HEK293 (cell line): ENCODE measurements around the gene OR2G2.

Experiments used
- CTCF ChIA-PET: fragments of 350-600 bp; formaldehyde crosslinking; extraction: SDS; loops from one replicate; lab custom pipeline; 2021; ENCODE audit warnings: antibody characterized with exemption; lab: Yijun Ruan, JAX
- POLR2A ChIA-PET: fragments of 300-600 bp; formaldehyde crosslinking; extraction: SDS; loops from one replicate; lab custom pipeline; 2020; ENCODE audit warnings: antibody characterized with exemption, inconsistent platforms; lab: Yijun Ruan, JAX
- H3K27ac ChIP-seq: fragments of 200-500 bp; sonication (Bioruptor generic); 2 replicates; pipeline ENCODE4 v1.5.1; 2014; ENCODE audit warnings: low read depth, low read length, control low read depth, inconsistent platforms; ENCODE audit errors: extremely low read depth
- H3K36me3 ChIP-seq, 2 experiments: fragments of 200-500 bp in 1 of 2; sonication (Bioruptor generic) in 1 of 2; 1 replicate in 1 of 2; 2 replicates in 1 of 2; pipeline ENCODE4 v1.5.1; 2014 to 2017; ENCODE audit warnings: inconsistent platforms in 2 of 2, low read length in 2 of 2; ENCODE audit not compliant: control insufficient read depth in 2 of 2, insufficient read depth in 1 of 2
- H3K4me1 ChIP-seq: fragments of 200-500 bp; sonication (Bioruptor generic); 2 replicates; pipeline ENCODE4 v1.5.1; 2014; ENCODE audit warnings: mild to moderate bottlenecking, low read length, inconsistent platforms; ENCODE audit not compliant: control insufficient read depth, insufficient read depth
- H3K4me3 ChIP-seq: 2 replicates; pipeline ENCODE4 v1.5.1; 2011; ENCODE audit warnings: low read depth, mild to moderate bottlenecking, control low read depth, low read length, moderate library complexity
- H3K9me3 ChIP-seq: fragments of 200-500 bp; sonication (Bioruptor generic); 2 replicates; pipeline ENCODE4 v1.5.1; 2014; ENCODE audit warnings: low read depth, low read length, inconsistent platforms; ENCODE audit not compliant: control insufficient read depth, insufficient read depth
- KLF10 ChIP-seq: fragments of 450-650 bp; IDR thresholded peaks from 2 replicates; pipeline ENCODE4 v1.5.1; 2018; ENCODE audit warnings: missing biosample characterization, mild to moderate bottlenecking, missing genetic modification characterization
- KLF8 ChIP-seq: fragments of 450-650 bp; formaldehyde crosslinking; IDR thresholded peaks from 2 replicates; pipeline ENCODE4 v1.5.1; 2016; ENCODE audit warnings: missing biosample characterization, missing genetic modification characterization
- PRDM1 ChIP-seq: fragments of 450-650 bp; formaldehyde crosslinking; IDR thresholded peaks from 2 replicates; pipeline ENCODE4; 2016; ENCODE audit warnings: missing biosample characterization, missing genetic modification characterization
- SALL2 ChIP-seq: fragments of 450-650 bp; formaldehyde crosslinking; IDR thresholded peaks from 2 replicates; pipeline ENCODE4 v1.5.0; 2017; ENCODE audit warnings: missing biosample characterization, mild to moderate bottlenecking, missing genetic modification characterization, borderline replicate concordance
- YY2 ChIP-seq: fragments of 450-650 bp; formaldehyde crosslinking; IDR thresholded peaks from 2 replicates; pipeline ENCODE4 v1.5.1; 2016; ENCODE audit warnings: missing biosample characterization, missing genetic modification characterization
- ZBTB48 ChIP-seq: fragments of 450-650 bp; formaldehyde crosslinking; IDR thresholded peaks from 2 replicates; pipeline ENCODE4 v1.5.1; 2016; ENCODE audit warnings: missing biosample characterization, missing genetic modification characterization
- ZFP37 ChIP-seq: fragments of 450-650 bp; formaldehyde crosslinking; IDR thresholded peaks from 2 replicates; pipeline ENCODE4 v1.5.1; 2016; ENCODE audit warnings: missing biosample characterization, missing genetic modification characterization
- ZNF184 ChIP-seq: fragments of 450-650 bp; IDR thresholded peaks from 2 replicates; pipeline ENCODE4 v1.5.1; 2018; ENCODE audit warnings: missing biosample characterization, mild to moderate bottlenecking, missing genetic modification characterization
- ZNF391 ChIP-seq: fragments of 450-650 bp; formaldehyde crosslinking; IDR thresholded peaks from 2 replicates; pipeline ENCODE4 v1.5.1; 2016; ENCODE audit warnings: low read depth, missing biosample characterization, missing genetic modification characterization, borderline replicate concordance
- ZNF549 ChIP-seq: fragments of 450-650 bp; IDR thresholded peaks from 2 replicates; pipeline ENCODE4 v1.5.1; 2018; ENCODE audit warnings: missing biosample characterization, missing genetic modification characterization, mild to moderate bottlenecking, inconsistent platforms, moderate library complexity
- ZNF596 ChIP-seq: fragments of 450-650 bp; IDR thresholded peaks from 2 replicates; pipeline ENCODE4 v1.5.0; 2018; ENCODE audit warnings: missing biosample characterization, mild to moderate bottlenecking, missing genetic modification characterization, moderate library complexity
- ZNF621 ChIP-seq: fragments of 450-650 bp; formaldehyde crosslinking; IDR thresholded peaks from 2 replicates; pipeline ENCODE4 v1.5.1; 2017; ENCODE audit warnings: missing biosample characterization, missing genetic modification characterization
- ZNF629 ChIP-seq: fragments of 450-650 bp; formaldehyde crosslinking; IDR thresholded peaks from 2 replicates; pipeline ENCODE4 v1.5.1; 2017; ENCODE audit warnings: missing biosample characterization, missing genetic modification characterization
- ZNF785 ChIP-seq: fragments of 450-650 bp; formaldehyde crosslinking; IDR thresholded peaks from 2 replicates; pipeline ENCODE4 v1.5.1; 2016; ENCODE audit warnings: missing biosample characterization, missing genetic modification characterization
- TF ChIP-seq, protein P1 (sequence below): fragments of 450-650 bp; formaldehyde crosslinking; IDR thresholded peaks from 2 replicates; pipeline ENCODE4 v1.5.1; 2016; ENCODE audit warnings: missing biosample characterization, missing genetic modification characterization
- TF ChIP-seq, protein P2 (sequence below): fragments of 450-650 bp; formaldehyde crosslinking; IDR thresholded peaks from 2 replicates; pipeline ENCODE4 v1.5.1; 2016; ENCODE audit warnings: missing biosample characterization, missing genetic modification characterization
- TF ChIP-seq, protein P3 (sequence below): fragments of 450-650 bp; formaldehyde crosslinking; IDR thresholded peaks from 2 replicates; pipeline ENCODE4 v1.5.1; 2016; ENCODE audit warnings: missing biosample characterization, missing genetic modification characterization
- TF ChIP-seq, protein P4 (sequence below): fragments of 450-650 bp; formaldehyde crosslinking; conservative IDR thresholded peaks from 2 replicates; pipeline ENCODE4 v1.5.1; 2016; ENCODE audit warnings: low read depth, missing biosample characterization, missing genetic modification characterization

OR2G2 gene

DNA sequence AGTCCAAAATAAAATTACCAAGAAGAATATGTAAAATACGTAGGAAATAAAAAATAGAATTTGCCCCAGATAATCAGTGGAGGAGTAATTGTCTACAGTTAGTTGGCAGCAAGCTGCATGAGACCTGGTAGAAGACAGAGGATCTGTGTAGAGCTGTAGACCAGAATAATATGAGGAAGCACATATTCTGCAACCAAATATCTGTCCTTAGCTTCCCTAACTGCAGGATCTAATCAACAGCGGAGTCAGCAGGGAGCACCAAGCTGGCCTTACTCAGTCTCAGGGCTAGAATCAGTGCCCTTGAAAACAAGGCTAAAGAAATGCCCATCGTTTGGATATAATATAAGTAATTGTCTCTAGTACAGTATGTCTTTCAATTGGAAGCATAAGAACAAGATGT is 45.3 kb upstream of the OR2G2 start:
- no peaks in the 10 kb centered on the region for H3K9me3 ChIP-seq
- H3K27ac ChIP-seq, result no peak overlapping the region
- H3K4me3 ChIP-seq, result no peak overlapping the region
- ChIA-PET POLR2A (no interaction called here), CTCF (no interaction called here)
- TF ChIP-seq SALL2 (no peak), ZNF596 (tag by site-specific recombination) (no peak), ZNF785 (tag by site-specific recombination) (no peak), ZNF391 (tag by site-specific recombination) (no peak), ZNF184 (no peak), ZFP37 (tag by site-specific recombination) (no peak), PRDM1 (tag by site-specific recombination) (no peak), YY2 (tag by site-specific recombination) (no peak), ZBTB48 (tag by site-specific recombination) (no peak), KLF10 (tag by site-specific recombination) (no peak), ZNF629 (tag by site-specific recombination) (no peak), KLF8 (no peak)
- TF ChIP-seq, protein P1, sequence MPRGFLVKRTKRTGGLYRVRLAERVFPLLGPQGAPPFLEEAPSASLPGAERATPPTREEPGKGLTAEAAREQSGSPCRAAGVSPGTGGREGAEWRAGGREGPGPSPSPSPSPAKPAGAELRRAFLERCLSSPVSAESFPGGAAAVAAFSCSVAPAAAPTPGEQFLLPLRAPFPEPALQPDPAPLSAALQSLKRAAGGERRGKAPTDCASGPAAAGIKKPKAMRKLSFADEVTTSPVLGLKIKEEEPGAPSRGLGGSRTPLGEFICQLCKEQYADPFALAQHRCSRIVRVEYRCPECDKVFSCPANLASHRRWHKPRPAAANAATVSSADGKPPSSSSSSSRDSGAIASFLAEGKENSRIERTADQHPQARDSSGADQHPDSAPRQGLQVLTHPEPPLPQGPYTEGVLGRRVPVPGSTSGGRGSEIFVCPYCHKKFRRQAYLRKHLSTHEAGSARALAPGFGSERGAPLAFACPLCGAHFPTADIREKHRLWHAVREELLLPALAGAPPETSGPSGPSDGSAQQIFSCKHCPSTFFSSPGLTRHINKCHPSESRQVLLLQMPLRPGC (tag by site-specific recombination), result no peak
- H3K4me1 ChIP-seq, result no peaks in the 10 kb centered on the region
- no peaks in the 10 kb centered on the region for H3K36me3 ChIP-seq

DNA sequence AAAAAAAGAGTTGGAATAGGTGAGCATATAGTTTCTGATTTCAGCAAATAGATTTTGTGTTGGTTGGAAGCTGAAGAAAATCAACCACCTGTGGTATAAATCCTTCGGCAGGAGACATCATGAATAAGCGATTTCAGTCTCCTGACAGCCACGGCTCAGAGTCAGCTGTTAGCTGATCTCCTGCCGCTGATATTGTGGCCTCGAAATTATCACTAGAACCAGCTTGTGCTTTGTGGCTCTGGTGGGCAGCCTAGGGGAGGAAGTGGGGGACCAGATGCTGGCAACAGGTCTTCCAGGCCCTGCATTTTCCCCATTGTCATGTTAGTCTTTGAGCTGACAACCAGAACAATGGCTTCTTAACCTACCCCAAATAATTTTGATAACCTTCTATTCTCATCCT is 40.1 kb upstream of the OR2G2 start:
- H3K9me3 ChIP-seq, result no peaks in the 10 kb centered on the region
- H3K27ac ChIP-seq, result no peak overlapping the region
- no peak overlapping the region for H3K4me3 ChIP-seq
- H3K36me3 ChIP-seq, result no peaks in the 10 kb centered on the region
- ChIA-PET POLR2A (no interaction called here), CTCF (no interaction called here)
- TF ChIP-seq ZNF621 (tag by site-specific recombination) (no peak), ZNF549 (tag by site-specific recombination) (no peak)
- TF ChIP-seq, protein P2, sequence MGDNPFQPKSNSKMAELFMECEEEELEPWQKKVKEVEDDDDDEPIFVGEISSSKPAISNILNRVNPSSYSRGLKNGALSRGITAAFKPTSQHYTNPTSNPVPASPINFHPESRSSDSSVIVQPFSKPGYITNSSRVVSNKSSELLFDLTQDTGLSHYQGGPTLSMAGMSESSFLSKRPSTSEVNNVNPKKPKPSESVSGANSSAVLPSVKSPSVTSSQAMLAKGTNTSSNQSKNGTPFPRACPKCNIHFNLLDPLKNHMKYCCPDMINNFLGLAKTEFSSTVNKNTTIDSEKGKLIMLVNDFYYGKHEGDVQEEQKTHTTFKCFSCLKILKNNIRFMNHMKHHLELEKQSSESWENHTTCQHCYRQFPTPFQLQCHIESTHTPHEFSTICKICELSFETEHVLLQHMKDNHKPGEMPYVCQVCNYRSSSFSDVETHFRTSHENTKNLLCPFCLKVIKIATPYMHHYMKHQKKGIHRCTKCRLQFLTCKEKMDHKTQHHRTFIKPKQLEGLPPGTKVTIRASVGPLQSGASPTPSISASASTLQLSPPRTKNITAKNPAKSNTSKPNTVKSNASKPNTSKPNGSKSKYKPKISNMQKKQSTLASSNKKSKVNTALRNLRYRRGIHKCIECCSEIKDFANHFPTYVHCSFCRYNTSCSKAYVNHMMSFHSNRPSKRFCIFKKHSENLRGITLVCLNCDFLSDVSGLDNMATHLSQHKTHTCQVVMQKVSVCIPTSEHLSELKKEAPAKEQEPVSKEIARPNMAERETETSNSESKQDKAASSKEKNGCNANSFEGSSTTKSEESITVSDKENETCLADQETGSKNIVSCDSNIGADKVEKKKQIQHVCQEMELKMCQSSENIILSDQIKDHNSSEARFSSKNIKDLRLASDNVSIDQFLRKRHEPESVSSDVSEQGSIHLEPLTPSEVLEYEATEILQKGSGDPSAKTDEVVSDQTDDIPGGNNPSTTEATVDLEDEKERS (tag by site-specific recombination), result no peak
- TF ChIP-seq, protein P3, sequence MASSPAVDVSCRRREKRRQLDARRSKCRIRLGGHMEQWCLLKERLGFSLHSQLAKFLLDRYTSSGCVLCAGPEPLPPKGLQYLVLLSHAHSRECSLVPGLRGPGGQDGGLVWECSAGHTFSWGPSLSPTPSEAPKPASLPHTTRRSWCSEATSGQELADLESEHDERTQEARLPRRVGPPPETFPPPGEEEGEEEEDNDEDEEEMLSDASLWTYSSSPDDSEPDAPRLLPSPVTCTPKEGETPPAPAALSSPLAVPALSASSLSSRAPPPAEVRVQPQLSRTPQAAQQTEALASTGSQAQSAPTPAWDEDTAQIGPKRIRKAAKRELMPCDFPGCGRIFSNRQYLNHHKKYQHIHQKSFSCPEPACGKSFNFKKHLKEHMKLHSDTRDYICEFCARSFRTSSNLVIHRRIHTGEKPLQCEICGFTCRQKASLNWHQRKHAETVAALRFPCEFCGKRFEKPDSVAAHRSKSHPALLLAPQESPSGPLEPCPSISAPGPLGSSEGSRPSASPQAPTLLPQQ (tag by site-specific recombination), result no peak
- TF ChIP-seq, protein P4, sequence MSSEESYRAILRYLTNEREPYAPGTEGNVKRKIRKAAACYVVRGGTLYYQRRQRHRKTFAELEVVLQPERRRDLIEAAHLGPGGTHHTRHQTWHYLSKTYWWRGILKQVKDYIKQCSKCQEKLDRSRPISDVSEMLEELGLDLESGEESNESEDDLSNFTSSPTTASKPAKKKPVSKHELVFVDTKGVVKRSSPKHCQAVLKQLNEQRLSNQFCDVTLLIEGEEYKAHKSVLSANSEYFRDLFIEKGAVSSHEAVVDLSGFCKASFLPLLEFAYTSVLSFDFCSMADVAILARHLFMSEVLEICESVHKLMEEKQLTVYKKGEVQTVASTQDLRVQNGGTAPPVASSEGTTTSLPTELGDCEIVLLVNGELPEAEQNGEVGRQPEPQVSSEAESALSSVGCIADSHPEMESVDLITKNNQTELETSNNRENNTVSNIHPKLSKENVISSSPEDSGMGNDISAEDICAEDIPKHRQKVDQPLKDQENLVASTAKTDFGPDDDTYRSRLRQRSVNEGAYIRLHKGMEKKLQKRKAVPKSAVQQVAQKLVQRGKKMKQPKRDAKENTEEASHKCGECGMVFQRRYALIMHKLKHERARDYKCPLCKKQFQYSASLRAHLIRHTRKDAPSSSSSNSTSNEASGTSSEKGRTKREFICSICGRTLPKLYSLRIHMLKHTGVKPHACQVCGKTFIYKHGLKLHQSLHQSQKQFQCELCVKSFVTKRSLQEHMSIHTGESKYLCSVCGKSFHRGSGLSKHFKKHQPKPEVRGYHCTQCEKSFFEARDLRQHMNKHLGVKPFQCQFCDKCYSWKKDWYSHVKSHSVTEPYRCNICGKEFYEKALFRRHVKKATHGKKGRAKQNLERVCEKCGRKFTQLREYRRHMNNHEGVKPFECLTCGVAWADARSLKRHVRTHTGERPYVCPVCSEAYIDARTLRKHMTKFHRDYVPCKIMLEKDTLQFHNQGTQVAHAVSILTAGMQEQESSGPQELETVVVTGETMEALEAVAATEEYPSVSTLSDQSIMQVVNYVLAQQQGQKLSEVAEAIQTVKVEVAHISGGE (tag by site-specific recombination), result no peak
- no peaks in the 10 kb centered on the region for H3K4me1 ChIP-seq
